Measurements from ENCODE around the gene LMO7.

The LMO7 gene

GRCh38 chr13:75881109-75881775 lies 245.1 kb downstream of the LMO7 start:
- no peak for TF ChIP-seq CTCF (IDR thresholded peaks at IDR 0.05; ENCODE audit: low read length)
- TF ChIP-seq EZH2 (IDR thresholded peaks at IDR 0.05; ENCODE audit: borderline replicate concordance, low read length) = no peak
- Histone ChIP-seq H3K9me2 (ENCODE audit: low read depth, low read length) (no peaks in the 10 kb centered on the region), H3K27ac (ENCODE audit: low read depth, low read length, poor library complexity, severe bottlenecking) (no peak overlapping the region), H3F3A (ENCODE audit: insufficient read depth, low read length) (no peaks in the 10 kb centered on the region), H2AFZ (ENCODE audit: low read length) (no peak overlapping the region), H3K36me3 (ENCODE audit: insufficient read depth, low read length) (no peaks in the 10 kb centered on the region), H3K79me2 (ENCODE audit: insufficient read depth, low read length) (no peaks in the 10 kb centered on the region), H4K20me1 (ENCODE audit: insufficient read depth, low read length) (no peaks in the 10 kb centered on the region), H3K27me3 (ENCODE audit: insufficient read depth, low read length) (peaks cover 4% of the 10 kb centered on the region; the same call in 1 of the 2 replicates), H3K9me3 (ENCODE audit: low read length) (no peaks in the 10 kb centered on the region), H3K9ac (ENCODE audit: low read length) (no peak overlapping the region), H3K4me2 (ENCODE audit: low read length) (no peak overlapping the region), H3K4me1 (ENCODE audit: insufficient read depth, low read length, severe bottlenecking) (no peaks in the 10 kb centered on the region), H3K4me3 (ENCODE audit: low read depth, low read length, poor library complexity, severe bottlenecking) (no peak overlapping the region)

DNA sequence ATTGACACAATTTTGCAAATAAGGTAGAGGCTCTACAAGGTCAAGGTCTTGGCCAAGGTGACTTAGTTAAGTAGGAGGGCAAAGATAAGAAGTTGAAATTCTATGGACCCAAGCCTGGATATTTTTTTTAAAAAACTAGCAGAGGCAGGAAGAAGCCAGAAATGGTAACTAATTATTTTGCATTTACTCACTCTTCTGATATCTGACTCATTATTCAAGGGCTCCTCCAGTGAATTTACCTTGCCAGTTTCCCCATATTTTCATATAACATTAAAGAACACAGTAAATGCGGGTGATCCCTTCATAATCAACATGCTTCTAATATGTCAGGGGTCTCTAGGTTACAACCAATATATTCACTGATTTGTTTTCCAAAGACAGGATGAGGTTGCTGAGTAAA lies 246.1 kb downstream of the LMO7 start:
- Histone ChIP-seq H3K9ac (ENCODE audit: low read length) (no peak overlapping the region), H3F3A (ENCODE audit: insufficient read depth, low read length) (no peaks in the 10 kb centered on the region), H3K27me3 (ENCODE audit: insufficient read depth, low read length) (peaks cover 5% of the 10 kb centered on the region; the same call in 1 of the 2 replicates), H3K4me2 (ENCODE audit: low read length) (no peak overlapping the region), H2AFZ (ENCODE audit: low read length) (no peak overlapping the region), H4K20me1 (ENCODE audit: insufficient read depth, low read length) (no peaks in the 10 kb centered on the region), H3K9me2 (ENCODE audit: low read depth, low read length) (no peaks in the 10 kb centered on the region), H3K27ac (ENCODE audit: low read depth, low read length, poor library complexity, severe bottlenecking) (no peak overlapping the region), H3K4me1 (ENCODE audit: insufficient read depth, low read length, severe bottlenecking) (no peaks in the 10 kb centered on the region), H3K9me3 (ENCODE audit: low read length) (no peaks in the 10 kb centered on the region), H3K79me2 (ENCODE audit: insufficient read depth, low read length) (no peaks in the 10 kb centered on the region), H3K4me3 (ENCODE audit: low read depth, low read length, poor library complexity, severe bottlenecking) (no peak overlapping the region), H3K36me3 (ENCODE audit: insufficient read depth, low read length) (no peaks in the 10 kb centered on the region)
- no peak for TF ChIP-seq EZH2 (IDR thresholded peaks at IDR 0.05; ENCODE audit: borderline replicate concordance, low read length)
- TF ChIP-seq CTCF (IDR thresholded peaks at IDR 0.05; ENCODE audit: low read length) = no peak

GRCh38 chr13:75889427-75889826 lies 253.3 kb downstream of the LMO7 start:
- Histone ChIP-seq H2AFZ (ENCODE audit: low read length) (no peak overlapping the region), H3K9me2 (ENCODE audit: low read depth, low read length) (no peaks in the 10 kb centered on the region), H3K27ac (ENCODE audit: low read depth, low read length, poor library complexity, severe bottlenecking) (no peak overlapping the region), H3F3A (ENCODE audit: insufficient read depth, low read length) (no peaks in the 10 kb centered on the region), H3K79me2 (ENCODE audit: insufficient read depth, low read length) (no peaks in the 10 kb centered on the region), H3K4me3 (ENCODE audit: low read depth, low read length, poor library complexity, severe bottlenecking) (no peak overlapping the region), H3K9ac (ENCODE audit: low read length) (no peak overlapping the region), H3K4me1 (ENCODE audit: insufficient read depth, low read length, severe bottlenecking) (no peaks in the 10 kb centered on the region), H3K4me2 (ENCODE audit: low read length) (no peak overlapping the region), H3K27me3 (ENCODE audit: insufficient read depth, low read length) (peaks cover 8% of the 10 kb centered on the region; the same call in 1 of the 2 replicates), H4K20me1 (ENCODE audit: insufficient read depth, low read length) (no peaks in the 10 kb centered on the region), H3K36me3 (ENCODE audit: insufficient read depth, low read length) (no peaks in the 10 kb centered on the region), H3K9me3 (ENCODE audit: low read length) (no peaks in the 10 kb centered on the region)
- TF ChIP-seq EZH2 (IDR thresholded peaks at IDR 0.05; ENCODE audit: borderline replicate concordance, low read length) = no peak
- TF ChIP-seq CTCF (IDR thresholded peaks at IDR 0.05; ENCODE audit: low read length) = no peak
